GM12878 (cell line): Measurements from ENCODE around the gene DBNL. TPM values are rescaled to one million over a fixed set of nuclear protein-coding genes. Genes with fewer than 3 reads are reported as not detected.
"Not testable (repeated sequence)": the region's sequence is repeated elsewhere in the genome, so short reads cannot be mapped to it uniquely, and the experiment has no call there.

Experiments used
- ATAC-seq: fragments of 200-7000 bp; cut with Tn5 transposase; 3 replicates; pipeline ENCODE4 v1.9.1; 2020; ENCODE audit warnings: mild to moderate bottlenecking, moderate library complexity
- BruUV-seq: library from RNA; stranded (reverse); fragments of 400-500 nt; replicated peaks from 2 replicates; lab custom pipeline; 2021; lab: Mats Ljungman, UMichigan
- CTCF ChIA-PET: fragments of 300-600 bp; sonication (Branson Sonifier 250); formaldehyde crosslinking; extraction: SDS; loops from one replicate; lab custom pipeline; 2021; ENCODE audit warnings: inconsistent platforms; lab: Yijun Ruan, JAX
- POLR2A ChIA-PET: fragments of 350-600 bp; formaldehyde crosslinking; extraction: SDS; loops from one replicate; lab custom pipeline; 2021; ENCODE audit warnings: inconsistent platforms; lab: Charles Lee
- RAD21 ChIA-PET: fragments of 300-600 bp; sonication (Branson Sonifier 250); formaldehyde crosslinking; loops from one replicate; lab custom pipeline; 2023; ENCODE audit warnings: antibody characterized with exemption; ENCODE audit not compliant: unreplicated experiment; lab: Charles Lee
- SMC1A ChIA-PET: fragments of 300-600 bp; sonication (Branson Sonifier 250); formaldehyde crosslinking; loops from one replicate; lab custom pipeline; 2023; ENCODE audit not compliant: unreplicated experiment, uncharacterized antibody; lab: Charles Lee
- DNase-seq: peaks from one replicate; pipeline ENCODE4 v3.0.0-alpha.2; 2011; ENCODE audit warnings: low read depth, low spot score
- FAIRE-seq: peaks from 3 replicates; lab custom pipeline; 2011; peaks lifted over from hg19 to GRCh38; lab: Jason Lieb, UNC
- H2AFZ ChIP-seq: 2 replicates; pipeline ENCODE4 v1.6.0; 2011; ENCODE audit warnings: low read depth, low read length, control low read depth; ENCODE audit not compliant: control insufficient read depth
- H3K27ac ChIP-seq: 2 replicates; pipeline ENCODE4 v1.5.1; 2011; ENCODE audit warnings: control low read depth; ENCODE audit not compliant: control insufficient read depth, insufficient read depth
- H3K27me3 ChIP-seq, 2 experiments: replicated peaks in 1 of 2; 2 replicates each; pipeline versions ENCODE4 v1.6.0 to v1.6.1; 2011; ENCODE audit warnings: low read length in 1 of 2; ENCODE audit not compliant: control insufficient read depth in 2 of 2, insufficient read depth in 2 of 2
- H3K36me3 ChIP-seq, 2 experiments: 2 replicates each; pipeline ENCODE4 v1.5.1; 2011; ENCODE audit warnings: low read length in 1 of 2; ENCODE audit not compliant: control insufficient read depth in 2 of 2, insufficient read depth in 2 of 2
- H3K4me1 ChIP-seq: 2 replicates; pipeline ENCODE4 v1.6.1; 2011; ENCODE audit warnings: mild to moderate bottlenecking, low read length, moderate library complexity, mixed read lengths; ENCODE audit not compliant: control insufficient read depth, insufficient read depth
- H3K4me2 ChIP-seq: 2 replicates; pipeline ENCODE4 v1.6.0; 2011; ENCODE audit warnings: control low read depth; ENCODE audit not compliant: control insufficient read depth, insufficient read depth
- H3K4me3 ChIP-seq: fragments of 200-600 bp; sonication (generic); 2 replicates; pipeline ENCODE4 v1.5.1; 2016
- H3K79me2 ChIP-seq: 2 replicates; pipeline ENCODE4 v1.6.0; 2011; ENCODE audit warnings: low read length; ENCODE audit not compliant: control insufficient read depth, insufficient read depth
- H3K9ac ChIP-seq: 2 replicates; pipeline ENCODE4 v1.8.0; 2011; ENCODE audit warnings: low read length, control low read depth, mixed read lengths; ENCODE audit not compliant: control insufficient read depth, insufficient read depth
- H3K9me3 ChIP-seq: replicated peaks from 3 replicates; pipeline ENCODE4 v1.5.1; 2011; ENCODE audit warnings: mild to moderate bottlenecking, low read length; ENCODE audit not compliant: control insufficient read depth, insufficient read depth
- H4K20me1 ChIP-seq: 2 replicates; pipeline ENCODE4 v1.6.0; 2011; ENCODE audit not compliant: control insufficient read depth, insufficient read depth
- BACH1 ChIP-seq: fragments of 450-650 bp; IDR thresholded peaks from 2 replicates; pipeline ENCODE4 v1.6.1; 2017; ENCODE audit warnings: mild to moderate bottlenecking, borderline replicate concordance
- BHLHE40 ChIP-seq, 2 experiments: fragments of 450-650 bp in 1 of 2; IDR thresholded peaks; 2 replicates each; pipeline ENCODE4 v1.6.1; 2011 to 2017; ENCODE audit warnings: low read depth in 2 of 2, borderline replicate concordance in 1 of 2, improper control_type of control experiment in 1 of 2, low read length in 1 of 2, mild to moderate bottlenecking in 1 of 2
- DPF2 ChIP-seq: fragments of 450-650 bp; IDR thresholded peaks from 2 replicates; pipeline ENCODE4 v1.6.1; 2017; ENCODE audit warnings: mild to moderate bottlenecking
- IKZF1 ChIP-seq: fragments of 450-650 bp; conservative IDR thresholded peaks from 2 replicates; pipeline ENCODE4 v1.6.1; 2017; ENCODE audit warnings: antibody characterized with exemption, mild to moderate bottlenecking
- NR2F1 ChIP-seq: fragments of 450-650 bp; conservative IDR thresholded peaks from 2 replicates; pipeline ENCODE4 v1.6.1; 2017; ENCODE audit warnings: mild to moderate bottlenecking
- POLR2A ChIP-seq: IDR thresholded peaks from 2 replicates; pipeline ENCODE4 v1.6.1; 2011; ENCODE audit warnings: low read depth, mild to moderate bottlenecking, low read length
- RB1 ChIP-seq: fragments of 450-650 bp; formaldehyde crosslinking; IDR thresholded peaks from 2 replicates; pipeline ENCODE4 v1.6.1; 2017; ENCODE audit warnings: mild to moderate bottlenecking, borderline replicate concordance
- SMC3 ChIP-seq: IDR thresholded peaks from 2 replicates; pipeline ENCODE4 v1.6.1; 2011; ENCODE audit warnings: low read length, improper control_type of control experiment, borderline replicate concordance
- TCF12 ChIP-seq: IDR thresholded peaks from 2 replicates; pipeline ENCODE4 v1.6.1; 2011; ENCODE audit warnings: low read depth, mild to moderate bottlenecking, low read length
- ZNF24 ChIP-seq: fragments of 450-650 bp; IDR thresholded peaks from 2 replicates; pipeline ENCODE4 v1.6.1; 2017; ENCODE audit warnings: antibody characterized with exemption, mild to moderate bottlenecking
- WGBS: methylation state at CpG from one replicate; pipeline ENCODE4 v1.1.6; 2016; ENCODE audit warnings: low lambda C conversion rate; ENCODE audit not compliant: insufficient replicate concordance, insufficient coverage; ENCODE audit errors: missing lambda C conversion rate; 5-methylcytosine and 5-hydroxymethylcytosine counted together
- in situ Hi-C: fragments of 300-500 bp; cut with MboI; formaldehyde crosslinking; loops from 9 replicates; pipeline ENCODE4 v1.14.3; 2018; ENCODE audit warnings: mixed read lengths
- intact Hi-C: fragments of 100-400 bp; cut with micrococcal nuclease; formaldehyde crosslinking; loops from one replicate; pipeline ENCODE4 v1.14.2; 2022; ENCODE audit not compliant: unreplicated experiment
- polyA plus RNA-seq, 11 experiments: library from polyadenylated mRNA; depleted of rRNA in 4 of 11; unstranded in 6 of 11; stranded (reverse) in 5 of 11; fragments of >200 nt; fragmentation: Nextera tagmentation in 4 of 11; fragmentation: Illumina TruSeq in 1 of 11; extraction: Ambion mirVana in 4 of 11; extraction: Trizol in 1 of 11; gene quantifications; 1 replicate in 1 of 11; 2 replicates in 10 of 11; pipeline versions ENCODE4 v1.2.1 to v1.2.3, GENCODE V29; 2011 to 2016; ENCODE audit warnings: inconsistent platforms in 2 of 11, missing spikeins in 2 of 11, low read depth in 1 of 11
- total RNA-seq, 4 experiments: library from RNA; depleted of rRNA in 3 of 4; stranded (reverse); fragments of >200 nt in 3 of 4; fragmentation: Illumina TruSeq in 1 of 4; extraction: Trizol in 1 of 4; gene quantifications; 2 replicates each; pipeline versions ENCODE4 v1.2.1 to v1.2.3, GENCODE V29; 2013 to 2021
- TF ChIP-seq, protein P1 (sequence below), 3 experiments: IDR thresholded peaks in 2 of 3; conservative IDR thresholded peaks in 1 of 3; 2 replicates each; pipeline ENCODE4 v1.5.1; 2011; ENCODE audit warnings: low read depth in 3 of 3, low read length in 3 of 3, mild to moderate bottlenecking in 3 of 3, control low read depth in 2 of 3, moderate library complexity in 2 of 3, inconsistent platforms in 1 of 3, mixed read lengths in 1 of 3; ENCODE audit not compliant: control insufficient read depth in 2 of 3, insufficient read depth in 1 of 3; ENCODE audit errors: extremely low read depth in 1 of 3
- TF ChIP-seq, protein P2 (sequence below): fragments of 450-650 bp; IDR thresholded peaks from 2 replicates; pipeline ENCODE4 v1.6.1; 2017; ENCODE audit warnings: mild to moderate bottlenecking, moderate library complexity

DBNL gene
- total and polyA plus RNA-seq, 10 of the 15 experiments (the other 5 are each of a cell fraction or from before 2014, with no cell fraction given), result 4.1 to 179 (median 84.3) TPM

DNA sequence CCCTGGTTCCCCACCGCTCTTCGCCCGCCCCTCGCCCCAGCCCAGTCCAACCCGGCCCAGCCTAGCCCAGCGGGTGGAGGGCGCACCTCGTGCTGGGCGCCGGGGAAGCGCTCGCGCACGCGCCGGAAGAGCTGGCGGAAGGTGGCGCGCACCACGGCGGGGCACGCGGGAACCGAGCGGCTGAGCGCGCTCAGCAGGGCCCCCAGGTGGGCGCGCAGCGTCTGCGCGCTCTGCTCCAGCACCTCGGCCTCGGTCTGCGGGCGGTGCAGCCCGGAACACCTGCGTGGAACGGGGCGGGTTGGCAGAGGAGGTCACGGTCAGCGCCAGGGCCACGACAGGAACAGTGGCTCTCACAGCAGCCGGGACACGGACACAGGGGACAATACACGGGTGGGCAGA is 4.0 kb upstream of the DBNL start:
- DNase-seq, H3K9me3 ChIP-seq, H3K36me3 ChIP-seq, SMC1A ChIA-PET, BruUV-seq, H3K4me1 ChIP-seq, intact Hi-C loops, RAD21 ChIA-PET, H3K27ac ChIP-seq, in situ Hi-C loops, POLR2A ChIA-PET, H4K20me1 ChIP-seq, FAIRE-seq, H3K27me3 ChIP-seq, CTCF ChIA-PET: not testable (repeated sequence)
- WGBS, result under 1% methylated on average over 40 of the region's 46 CpGs
- H3K9ac ChIP-seq, result peak overlapping the region; percentile 20; the same call in 1 of the 2 replicates
- H3K79me2 ChIP-seq, result peaks cover 14% of the 10 kb centered on the region
- H3K4me3 ChIP-seq, result 0 out of 2 replicates have a peak overlapping the region, but pooled peaks have one; percentile 20
- TF ChIP-seq RB1 (0 out of 2 replicates have a peak, but pooled peaks have one; percentile 44), BACH1 (peak; percentile 85; the same call in 1 of the 2 replicates), ZNF24 (0 out of 2 replicates have a peak, but pooled peaks have one; percentile 30), POLR2A (peak; percentile 68), DPF2 (0 out of 2 replicates have a peak, but pooled peaks have one; percentile 40), BHLHE40 (IDR thresholded peaks at IDR 0.05; ENCODE audit: borderline replicate concordance in 1 of 2, low read depth in 2 of 2, low read length in 1 of 2) (peak in 1 of 2 experiments; percentile 60; a peak in 1 of 4 replicates), SMC3 (peak; percentile 9; the same call in 1 of the 2 replicates), NR2F1 (0 out of 2 replicates have a peak, but pooled peaks have one; percentile 37), IKZF1 (0 out of 2 replicates have a peak, but pooled peaks have one; percentile 36), TCF12 (0 out of 2 replicates have a peak, but pooled peaks have one; percentile 30)
- TF ChIP-seq, protein P1, sequence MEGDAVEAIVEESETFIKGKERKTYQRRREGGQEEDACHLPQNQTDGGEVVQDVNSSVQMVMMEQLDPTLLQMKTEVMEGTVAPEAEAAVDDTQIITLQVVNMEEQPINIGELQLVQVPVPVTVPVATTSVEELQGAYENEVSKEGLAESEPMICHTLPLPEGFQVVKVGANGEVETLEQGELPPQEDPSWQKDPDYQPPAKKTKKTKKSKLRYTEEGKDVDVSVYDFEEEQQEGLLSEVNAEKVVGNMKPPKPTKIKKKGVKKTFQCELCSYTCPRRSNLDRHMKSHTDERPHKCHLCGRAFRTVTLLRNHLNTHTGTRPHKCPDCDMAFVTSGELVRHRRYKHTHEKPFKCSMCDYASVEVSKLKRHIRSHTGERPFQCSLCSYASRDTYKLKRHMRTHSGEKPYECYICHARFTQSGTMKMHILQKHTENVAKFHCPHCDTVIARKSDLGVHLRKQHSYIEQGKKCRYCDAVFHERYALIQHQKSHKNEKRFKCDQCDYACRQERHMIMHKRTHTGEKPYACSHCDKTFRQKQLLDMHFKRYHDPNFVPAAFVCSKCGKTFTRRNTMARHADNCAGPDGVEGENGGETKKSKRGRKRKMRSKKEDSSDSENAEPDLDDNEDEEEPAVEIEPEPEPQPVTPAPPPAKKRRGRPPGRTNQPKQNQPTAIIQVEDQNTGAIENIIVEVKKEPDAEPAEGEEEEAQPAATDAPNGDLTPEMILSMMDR (IDR thresholded peaks at IDR 0.05 in 2 of 3, conservative IDR thresholded peaks at IDR 0.05 in 1 of 3; ENCODE audit: control insufficient read depth in 2 of 3, extremely low read depth in 1 of 3, insufficient read depth in 1 of 3, low read depth in 3 of 3, low read length in 3 of 3), result peak in 1 of 3 experiments; percentile 25; a peak in 2 of 6 replicates
- TF ChIP-seq, protein P2, sequence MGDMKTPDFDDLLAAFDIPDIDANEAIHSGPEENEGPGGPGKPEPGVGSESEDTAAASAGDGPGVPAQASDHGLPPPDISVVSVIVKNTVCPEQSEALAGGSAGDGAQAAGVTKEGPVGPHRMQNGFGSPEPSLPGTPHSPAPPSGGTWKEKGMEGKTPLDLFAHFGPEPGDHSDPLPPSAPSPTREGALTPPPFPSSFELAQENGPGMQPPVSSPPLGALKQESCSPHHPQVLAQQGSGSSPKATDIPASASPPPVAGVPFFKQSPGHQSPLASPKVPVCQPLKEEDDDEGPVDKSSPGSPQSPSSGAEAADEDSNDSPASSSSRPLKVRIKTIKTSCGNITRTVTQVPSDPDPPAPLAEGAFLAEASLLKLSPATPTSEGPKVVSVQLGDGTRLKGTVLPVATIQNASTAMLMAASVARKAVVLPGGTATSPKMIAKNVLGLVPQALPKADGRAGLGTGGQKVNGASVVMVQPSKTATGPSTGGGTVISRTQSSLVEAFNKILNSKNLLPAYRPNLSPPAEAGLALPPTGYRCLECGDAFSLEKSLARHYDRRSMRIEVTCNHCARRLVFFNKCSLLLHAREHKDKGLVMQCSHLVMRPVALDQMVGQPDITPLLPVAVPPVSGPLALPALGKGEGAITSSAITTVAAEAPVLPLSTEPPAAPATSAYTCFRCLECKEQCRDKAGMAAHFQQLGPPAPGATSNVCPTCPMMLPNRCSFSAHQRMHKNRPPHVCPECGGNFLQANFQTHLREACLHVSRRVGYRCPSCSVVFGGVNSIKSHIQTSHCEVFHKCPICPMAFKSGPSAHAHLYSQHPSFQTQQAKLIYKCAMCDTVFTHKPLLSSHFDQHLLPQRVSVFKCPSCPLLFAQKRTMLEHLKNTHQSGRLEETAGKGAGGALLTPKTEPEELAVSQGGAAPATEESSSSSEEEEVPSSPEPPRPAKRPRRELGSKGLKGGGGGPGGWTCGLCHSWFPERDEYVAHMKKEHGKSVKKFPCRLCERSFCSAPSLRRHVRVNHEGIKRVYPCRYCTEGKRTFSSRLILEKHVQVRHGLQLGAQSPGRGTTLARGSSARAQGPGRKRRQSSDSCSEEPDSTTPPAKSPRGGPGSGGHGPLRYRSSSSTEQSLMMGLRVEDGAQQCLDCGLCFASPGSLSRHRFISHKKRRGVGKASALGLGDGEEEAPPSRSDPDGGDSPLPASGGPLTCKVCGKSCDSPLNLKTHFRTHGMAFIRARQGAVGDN, result peak; percentile 77
- peak; percentile 61 for ATAC-seq
- peak overlapping the region; percentile 60 for H3K4me2 ChIP-seq
- peak overlapping the region; percentile 69 for H2AFZ ChIP-seq
